ENCODE results near the gene SYT2.

The SYT2 gene

DNA sequence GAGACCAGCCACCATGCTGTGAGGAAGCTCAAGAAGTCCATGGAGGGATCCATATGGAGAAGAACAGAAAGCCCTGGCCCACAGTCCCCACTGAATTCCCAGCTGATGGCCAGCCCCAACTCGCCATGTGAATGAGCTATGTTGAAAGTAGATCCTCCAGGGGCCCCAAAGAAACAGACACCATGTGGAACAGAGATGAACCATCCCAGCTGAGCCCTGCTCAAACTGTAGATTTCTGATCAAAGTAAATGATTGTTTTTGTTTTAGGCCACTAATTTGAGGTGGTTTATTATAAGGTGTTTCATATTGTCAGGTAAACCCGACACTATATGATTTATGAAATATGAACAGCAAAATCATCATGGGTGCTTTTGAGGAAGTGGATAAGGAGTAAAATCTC is 32.8 kb downstream of the SYT2 start:
- no peak for DNase-seq (ENCODE audit: low spot score)

DNA sequence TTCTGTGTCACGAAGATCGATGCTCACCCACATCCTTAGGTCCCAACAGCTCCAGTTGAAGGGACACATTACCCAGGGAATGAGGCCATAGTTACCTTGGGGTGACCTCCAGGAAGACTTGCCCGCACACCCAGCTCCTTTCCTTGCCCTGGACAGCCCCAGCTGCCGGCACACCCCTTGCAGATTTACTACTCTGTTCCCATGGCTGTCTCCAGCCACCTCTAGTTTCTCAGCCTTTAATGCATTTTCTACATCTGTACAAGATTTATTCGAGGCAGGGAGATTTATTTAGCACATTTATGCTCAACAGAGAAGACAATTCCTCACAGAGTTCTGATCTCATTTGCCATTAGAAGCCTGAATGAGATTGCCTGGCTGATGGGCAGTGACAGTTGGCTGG is 36.7 kb downstream of the SYT2 start:
- DNase-seq (ENCODE audit: low spot score), result no peak

DNA sequence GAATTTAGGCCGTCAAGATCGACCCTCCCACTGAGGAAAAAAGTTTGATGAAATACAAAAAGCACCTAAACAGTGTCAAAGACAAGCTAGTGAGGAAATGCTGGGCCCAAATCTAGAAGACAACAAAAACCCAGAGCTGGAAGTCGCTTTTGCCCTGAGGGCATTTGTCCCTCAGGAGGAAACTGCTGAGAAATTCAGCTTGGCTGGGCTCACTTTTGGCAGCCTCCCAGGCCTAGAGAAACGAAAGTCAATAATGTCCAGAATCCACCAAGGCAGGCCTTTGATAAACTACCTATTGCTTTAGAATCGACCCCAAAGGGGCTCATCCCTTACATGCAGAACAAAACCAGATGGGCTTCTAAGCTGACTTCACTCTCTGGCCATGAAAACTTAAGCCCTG is 38.9 kb downstream of the SYT2 start:
- peak; percentile 29 for DNase-seq (ENCODE audit: low spot score)

- no peak for DNase-seq (ENCODE audit: low spot score)
Observed at GRCh38 chr1:202665417-202665816, 44.8 kb downstream of the SYT2 start.

DNA sequence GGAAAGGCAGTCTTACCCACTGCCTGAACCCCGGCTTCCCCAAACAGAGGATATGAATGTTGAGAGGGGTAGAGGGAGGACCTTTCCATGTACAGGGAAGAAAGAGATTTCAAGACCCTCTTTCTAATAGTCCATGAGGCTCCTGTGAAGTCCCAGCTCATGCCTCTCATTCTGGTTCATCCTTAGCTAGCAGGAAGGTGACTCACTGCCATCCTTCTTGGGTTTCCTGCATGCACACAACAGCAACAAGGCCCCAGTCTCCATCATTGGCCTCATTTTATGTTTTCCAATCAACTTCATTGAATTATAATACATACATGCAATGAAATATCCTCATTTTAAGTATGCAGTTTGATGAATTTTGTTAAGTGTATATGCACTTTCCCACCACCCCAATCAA is 46.2 kb downstream of the SYT2 start:
- no peak for DNase-seq (ENCODE audit: low spot score)

DNA sequence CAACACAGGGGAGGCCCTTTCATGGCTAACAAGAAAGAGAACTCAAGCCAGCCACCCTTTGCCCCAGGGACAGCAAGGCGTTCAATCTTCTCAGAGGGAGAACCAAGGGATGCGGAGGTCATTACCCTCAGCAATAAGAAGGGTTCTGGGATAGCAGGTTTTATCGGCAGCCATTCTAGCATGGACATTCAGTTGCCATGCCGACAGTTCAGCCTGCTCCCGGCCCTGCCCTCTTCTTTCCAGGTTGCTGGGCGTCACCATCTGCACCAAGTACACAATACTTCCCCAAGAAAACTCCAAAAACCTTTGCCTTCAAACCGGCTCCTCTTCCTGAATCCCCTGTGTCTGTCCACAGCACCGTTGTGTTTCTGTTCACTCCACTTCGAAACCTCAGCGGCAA is 47.1 kb downstream of the SYT2 start:
- DNase-seq (ENCODE audit: low spot score), result no peak

GRCh38 chr1:202662081-202662480 is 48.2 kb downstream of the SYT2 start:
- no peak for DNase-seq (ENCODE audit: low spot score)

DNA sequence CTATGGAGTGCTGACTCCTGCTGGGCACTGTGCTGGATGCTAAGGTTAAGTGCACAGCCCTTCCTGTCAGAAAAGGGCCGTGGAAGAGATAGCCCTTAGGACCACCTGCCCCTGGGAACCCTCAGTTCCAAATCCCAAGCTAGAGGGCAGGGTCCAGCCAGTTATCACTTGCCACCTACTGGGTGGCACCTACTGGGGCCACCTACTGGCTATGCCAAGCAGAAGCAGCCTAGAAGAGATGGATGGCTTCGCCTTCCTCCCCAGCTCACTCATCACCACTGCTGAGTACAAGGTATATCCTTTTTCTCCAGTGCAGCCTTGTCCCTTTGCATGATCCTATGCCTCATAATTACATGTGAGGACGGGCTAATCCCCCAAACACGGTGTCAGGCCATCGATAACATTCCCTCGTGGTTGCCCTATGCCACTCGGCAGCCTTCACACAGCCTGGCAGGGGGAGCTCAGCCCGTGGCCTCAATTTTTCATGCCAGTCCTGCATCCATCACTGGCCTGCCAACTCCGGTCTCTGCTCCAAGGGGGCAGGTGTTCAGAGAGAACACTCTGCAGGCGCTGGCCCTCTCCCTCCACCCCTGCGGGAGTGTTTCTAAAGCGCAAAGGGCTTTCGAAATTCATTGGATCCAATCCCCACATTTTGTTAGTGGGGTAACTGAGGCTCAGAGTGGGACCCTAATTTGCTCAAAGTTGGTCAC is 49.0 kb downstream of the SYT2 start:
- peak; percentile 27 for DNase-seq (ENCODE audit: low spot score)

DNA sequence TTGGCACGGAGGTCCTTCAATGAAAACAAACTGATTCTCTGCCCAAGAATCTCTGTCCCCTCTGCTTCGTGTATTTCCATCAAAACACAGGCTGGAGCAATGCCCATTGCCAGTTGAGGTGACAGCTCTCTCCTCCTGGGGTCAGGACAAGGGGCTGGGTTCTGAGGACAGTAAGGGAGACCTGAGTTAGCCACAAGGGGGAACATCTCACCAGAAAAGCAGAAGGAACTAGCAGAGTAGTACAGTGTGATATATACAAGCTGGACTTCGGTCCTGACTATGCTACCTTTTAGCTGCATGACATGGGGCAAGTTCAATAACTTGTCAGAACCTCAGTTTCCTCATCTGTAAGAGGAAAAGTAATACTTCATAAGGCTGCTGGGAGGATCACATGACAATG is 50.3 kb downstream of the SYT2 start:
- DNase-seq (ENCODE audit: low spot score), result no peak

GRCh38 chr1:202659541-202659940 is 50.7 kb downstream of the SYT2 start:
- no peak for DNase-seq (ENCODE audit: low spot score)

DNA sequence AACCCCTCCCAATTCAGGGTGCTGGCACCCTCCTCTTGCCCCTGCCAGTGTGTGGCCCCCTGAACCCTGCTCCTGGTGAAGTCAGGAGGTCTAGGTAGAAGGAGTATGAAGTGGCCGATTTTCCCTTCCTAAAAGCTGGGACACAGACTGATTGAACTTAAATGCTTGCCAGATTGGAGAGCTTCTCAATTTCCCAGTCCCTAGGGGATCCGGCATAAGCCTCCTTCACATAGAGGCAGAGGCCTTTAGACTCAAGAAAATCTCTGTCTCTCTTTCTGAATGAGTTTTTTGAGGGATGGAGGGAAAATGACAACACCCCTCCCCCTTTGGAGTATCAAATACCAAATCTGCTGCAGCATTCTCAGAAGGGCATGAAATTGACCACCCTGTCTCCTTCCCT is 51.5 kb downstream of the SYT2 start:
- DNase-seq (ENCODE audit: low spot score), result no peak

DNA sequence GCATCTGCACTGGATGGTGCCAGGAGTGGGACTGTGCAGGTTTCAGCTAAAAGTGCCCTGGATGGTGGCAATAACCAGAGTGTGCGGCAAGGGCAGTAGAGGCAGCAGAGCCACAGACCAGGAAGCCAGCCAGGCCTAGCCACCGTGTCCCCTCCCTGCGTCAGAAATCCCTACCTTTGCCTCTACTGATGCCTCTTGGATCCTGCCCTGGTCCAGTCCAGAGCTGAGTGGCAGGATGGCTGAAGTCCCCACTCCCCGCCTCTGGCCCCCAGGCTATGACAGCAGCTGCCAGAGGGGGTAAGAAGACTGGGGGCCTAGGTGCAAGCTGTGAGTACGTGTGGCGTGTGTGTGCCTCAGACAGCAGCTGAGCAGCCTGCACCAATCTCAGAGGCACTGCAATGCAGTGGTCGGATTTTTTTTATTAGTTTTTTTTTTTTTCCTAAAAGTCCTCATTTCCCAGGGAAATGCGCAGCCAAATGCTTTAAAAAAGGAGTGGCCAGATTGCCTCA is 51.9 kb downstream of the SYT2 start:
- DNase-seq (ENCODE audit: low spot score), result no peak

DNA sequence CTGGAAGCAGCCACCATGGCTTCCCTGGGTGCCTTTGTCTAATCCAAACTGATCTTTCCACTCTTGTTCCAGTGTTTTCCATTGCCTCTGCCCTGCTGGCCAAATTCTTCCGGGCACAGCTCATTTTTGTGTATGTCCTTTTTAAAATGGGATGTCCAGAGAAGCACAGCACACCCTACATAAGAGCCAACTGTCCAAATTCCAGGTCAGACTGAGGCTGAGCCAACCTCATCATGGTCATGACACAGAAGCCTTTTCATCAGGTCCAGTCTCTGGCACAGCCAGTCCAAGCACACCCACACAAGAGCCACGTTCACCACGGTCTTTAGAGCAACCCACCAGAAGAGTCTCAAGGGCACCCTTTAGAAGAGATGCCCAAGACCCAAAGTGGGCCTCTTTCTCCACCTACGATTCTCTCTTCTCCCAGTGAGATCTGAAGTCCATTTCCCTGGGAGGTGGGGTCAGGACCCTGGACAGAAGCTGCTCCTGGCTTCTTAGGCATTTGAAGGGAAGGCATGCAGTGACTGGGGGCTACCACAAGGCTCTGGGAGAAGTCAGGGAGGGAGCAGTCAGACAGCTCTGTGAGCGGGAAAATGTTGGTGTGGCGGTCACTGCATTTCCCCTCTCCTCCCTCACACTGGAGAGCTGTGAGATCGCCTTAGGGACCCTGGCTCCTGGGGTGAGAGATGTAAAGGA is 53.2 kb downstream of the SYT2 start:
- DNase-seq (ENCODE audit: low spot score), result peak; percentile 56

- DNase-seq (ENCODE audit: low spot score), result no peak
Observed at GRCh38 chr1:202656057-202656456, 54.2 kb downstream of the SYT2 start.

GRCh38 chr1:202654079-202654478 is 56.2 kb downstream of the SYT2 start:
- DNase-seq (ENCODE audit: low spot score), result no peak

- no peak for DNase-seq (ENCODE audit: low spot score)
Observed at GRCh38 chr1:202649553-202650392, 60.5 kb downstream of the SYT2 start.

DNA sequence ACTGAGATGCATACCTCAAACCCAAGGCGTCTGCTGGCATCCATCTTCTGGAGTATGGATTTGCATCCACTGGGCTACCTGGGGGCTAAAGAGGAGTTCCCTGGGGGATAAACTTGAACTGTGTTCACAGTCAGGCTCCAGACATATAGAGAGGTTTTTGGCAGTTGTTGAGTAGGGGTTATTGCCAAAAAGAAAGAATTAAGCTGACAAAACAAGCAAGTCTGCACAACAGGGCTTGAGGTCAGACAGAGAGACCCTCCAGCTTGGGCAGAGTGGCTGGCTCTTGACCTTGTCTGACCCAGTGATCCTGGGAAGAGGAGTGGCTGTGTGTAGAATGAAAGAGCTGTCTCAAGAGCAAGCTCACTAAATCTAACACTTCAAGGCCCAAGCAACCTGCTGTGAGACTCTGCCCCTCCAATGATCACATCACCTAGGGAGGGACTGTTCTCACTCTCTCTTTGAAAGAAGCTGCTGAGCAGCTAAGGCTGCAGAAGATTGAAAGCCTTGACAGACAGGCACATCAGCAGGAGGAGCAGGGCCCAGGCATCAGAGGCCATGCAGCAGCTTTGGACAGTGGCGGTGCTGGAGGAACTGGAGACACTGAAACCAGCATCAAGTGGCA is 61.5 kb downstream of the SYT2 start:
- DNase-seq (ENCODE audit: low spot score), result no peak

- no peak for DNase-seq (ENCODE audit: low spot score)
Observed at GRCh38 chr1:202645097-202645476, 65.2 kb downstream of the SYT2 start.

GRCh38 chr1:202644219-202645096 is 65.8 kb downstream of the SYT2 start:
- no peak for DNase-seq (ENCODE audit: low spot score)

DNA sequence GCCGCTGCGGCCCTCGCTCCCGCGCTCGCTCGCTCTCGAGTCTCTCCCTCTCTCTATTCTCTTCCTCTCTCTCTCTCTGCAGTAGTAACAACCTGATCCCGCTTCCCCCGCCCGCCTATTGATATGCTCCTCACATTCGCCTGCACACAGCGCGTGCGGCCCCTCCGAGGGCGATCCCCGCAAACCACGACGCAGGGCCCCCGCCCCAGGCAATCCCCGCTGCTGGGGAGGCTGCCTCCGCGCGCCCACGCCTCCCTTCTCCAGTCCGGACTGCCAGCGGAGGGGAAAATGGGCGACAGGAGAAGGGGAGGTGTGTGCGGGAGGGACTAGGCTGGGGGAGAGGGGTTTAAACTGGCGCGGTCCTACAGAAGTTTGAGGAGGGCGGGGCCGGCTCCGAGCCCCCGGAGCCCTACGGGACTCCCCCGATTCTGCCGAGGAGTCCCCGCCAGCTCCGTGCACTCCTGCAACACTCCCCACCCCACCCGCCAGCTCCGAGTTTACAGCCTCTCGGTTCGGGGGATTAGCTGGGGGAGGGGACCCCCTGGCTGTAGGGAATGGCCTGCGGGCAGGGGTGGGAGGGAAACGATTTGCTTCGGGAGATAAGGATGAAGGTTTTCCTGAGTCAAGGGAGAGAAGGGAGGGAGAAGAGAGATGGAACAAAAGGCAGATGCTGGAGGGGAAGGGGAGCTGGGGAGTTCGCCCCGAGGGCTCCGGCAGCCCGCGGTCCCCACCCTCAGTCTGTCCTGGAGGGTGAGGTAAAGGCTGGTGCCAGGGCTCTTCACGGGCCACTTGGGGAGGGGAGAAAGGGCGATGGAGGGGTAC is 66.6 kb downstream of the SYT2 start:
- no peak for DNase-seq (ENCODE audit: low spot score)

Data from AG20443 (cell line).